HepG2 (cell line): ENCODE results near the gene VILL. TPM values are rescaled to one million over a fixed set of nuclear protein-coding genes. Genes with fewer than 3 reads are reported as not detected.

Source experiments
- ATAC-seq: fragments of 200-7000 bp; cut with Tn5 transposase; 3 replicates; pipeline ENCODE4 v1.9.1; 2020; ENCODE audit warnings: mild to moderate bottlenecking, moderate library complexity
- BruUV-seq: library from RNA; stranded (reverse); fragments of 400-500 nt; replicated peaks from 2 replicates; lab custom pipeline; 2021; lab: Mats Ljungman, UMichigan
- CTCF ChIA-PET: fragments of 300-600 bp; formaldehyde crosslinking; extraction: SDS; loops from one replicate; lab custom pipeline; 2021; ENCODE audit warnings: low total read pairs, inconsistent platforms, low intra/inter-chr PET ratio; lab: Yijun Ruan, JAX
- POLR2A ChIA-PET: fragments of 350-600 bp; sonication (Branson Sonifier 250); formaldehyde crosslinking; loops from one replicate; lab custom pipeline; 2020; ENCODE audit warnings: antibody characterized with exemption, inconsistent platforms; lab: Yijun Ruan, JAX
- DNase-seq: peaks from one replicate; pipeline ENCODE4 v3.0.0-alpha.2; 2015; ENCODE audit warnings: low spot score
- FAIRE-seq: peaks from 3 replicates; lab custom pipeline; 2011; peaks lifted over from hg19 to GRCh38; lab: Jason Lieb, UNC
- H2AFZ ChIP-seq: one replicate; pipeline ENCODE4 v1.6.1; 2011; ENCODE audit warnings: low read length, inconsistent platforms
- H3K27ac ChIP-seq: fragments of 300-600 bp; 3 replicates; pipeline ENCODE4 v1.8.0; 2011; ENCODE audit warnings: mixed run types, mild to moderate bottlenecking, mixed read lengths, low read length, inconsistent platforms; ENCODE audit not compliant: insufficient read depth; ENCODE audit errors: extremely low read length
- H3K27me3 ChIP-seq, 2 experiments: fragments of 200-600 bp in 1 of 2; 2 replicates in 1 of 2; 3 replicates in 1 of 2; pipeline versions ENCODE4 v1.6.0 to v1.8.0; 2011; ENCODE audit warnings: low read length in 2 of 2, mild to moderate bottlenecking in 2 of 2, moderate library complexity in 2 of 2, inconsistent platforms in 1 of 2; ENCODE audit not compliant: insufficient read depth in 2 of 2, control insufficient read depth in 1 of 2
- H3K36me3 ChIP-seq, 2 experiments: fragments of 200-600 bp in 1 of 2; replicated peaks in 1 of 2; 2 replicates in 1 of 2; 3 replicates in 1 of 2; pipeline versions ENCODE4 v1.5.1 to v1.8.0; 2011; ENCODE audit warnings: low read length in 2 of 2, inconsistent platforms in 1 of 2; ENCODE audit not compliant: insufficient read depth in 2 of 2, control insufficient read depth in 1 of 2
- H3K4me1 ChIP-seq: 2 replicates; pipeline ENCODE4 v1.5.1; 2012; ENCODE audit warnings: low read length, inconsistent platforms; ENCODE audit not compliant: insufficient read depth
- H3K4me2 ChIP-seq: 2 replicates; pipeline ENCODE4 v1.6.0; 2011; ENCODE audit warnings: low read depth, low read length, inconsistent platforms
- H3K4me3 ChIP-seq, 3 experiments: fragments of 200-600 bp in 1 of 3; sonication (generic), shearing (Covaris generic) in 1 of 3; replicated peaks in 1 of 3; 2 replicates each; pipeline ENCODE4 v1.5.1; 2011 to 2016; ENCODE audit warnings: low read length in 3 of 3, inconsistent platforms in 2 of 3, low read depth in 2 of 3, mild to moderate bottlenecking in 2 of 3, control low read depth in 1 of 3, mixed read lengths in 1 of 3; ENCODE audit not compliant: insufficient read depth in 1 of 3
- H3K79me2 ChIP-seq: one replicate; pipeline ENCODE4 v1.6.1; 2011; ENCODE audit warnings: low read length, inconsistent platforms; ENCODE audit not compliant: insufficient read depth
- H3K9ac ChIP-seq: 2 replicates; pipeline ENCODE4 v1.6.0; 2011; ENCODE audit warnings: mild to moderate bottlenecking, low read depth, low read length, inconsistent platforms; ENCODE audit not compliant: insufficient read depth
- H3K9me3 ChIP-seq: 2 replicates; pipeline ENCODE4 v1.5.1; 2012; ENCODE audit warnings: mild to moderate bottlenecking, low read length
- H4K20me1 ChIP-seq: 2 replicates; pipeline ENCODE4 v1.6.0; 2011; ENCODE audit warnings: inconsistent platforms, mild to moderate bottlenecking, low read length, moderate library complexity; ENCODE audit not compliant: insufficient read depth
- CAMTA2 ChIP-seq: sonication (generic); formaldehyde crosslinking; IDR thresholded peaks from 2 replicates; pipeline ENCODE4 v1.4.0; 2020; ENCODE audit warnings: mild to moderate bottlenecking, missing genetic modification reagents, borderline replicate concordance
- ETS1 ChIP-seq: sonication (generic); formaldehyde crosslinking; IDR thresholded peaks from 2 replicates; pipeline ENCODE4 v1.4.0; 2020; ENCODE audit warnings: missing genetic modification reagents
- HES4 ChIP-seq: sonication (generic); formaldehyde crosslinking; IDR thresholded peaks from 2 replicates; pipeline ENCODE4 v1.9.0; 2021; ENCODE audit warnings: mild to moderate bottlenecking, missing genetic modification reagents, borderline replicate concordance
- NFAT5 ChIP-seq: sonication (generic); formaldehyde crosslinking; IDR thresholded peaks from 2 replicates; pipeline ENCODE4 v1.4.0; 2020; ENCODE audit warnings: missing genetic modification reagents
- NR1H2 ChIP-seq: sonication (generic); formaldehyde crosslinking; IDR thresholded peaks from 2 replicates; pipeline ENCODE4 v1.8.1; 2022; ENCODE audit warnings: low read depth, missing genetic modification reagents, borderline replicate concordance
- NR2F1 ChIP-seq, 2 experiments: fragments of 450-650 bp in 1 of 2; formaldehyde crosslinking in 1 of 2; IDR thresholded peaks; 2 replicates each; pipeline versions ENCODE4 v1.5.0 to v1.6.1; 2016 to 2020; ENCODE audit warnings: mild to moderate bottlenecking in 1 of 2, missing compliant biosample characterization in 1 of 2, missing genetic modification reagents in 1 of 2, moderate library complexity in 1 of 2
- RFX3 ChIP-seq: IDR thresholded peaks from 2 replicates; pipeline ENCODE4 v1.6.1; 2016; ENCODE audit warnings: missing biosample characterization, missing genetic modification reagents
- SKIL ChIP-seq: sonication (generic); formaldehyde crosslinking; IDR thresholded peaks from 2 replicates; pipeline ENCODE4 v1.8.0; 2022; ENCODE audit warnings: missing genetic modification reagents, mild to moderate bottlenecking, moderate library complexity, borderline replicate concordance
- SOX13 ChIP-seq, 3 experiments: fragments of 450-650 bp in 1 of 3; sonication (generic) in 1 of 3; formaldehyde crosslinking in 1 of 3; IDR thresholded peaks in 2 of 3; conservative IDR thresholded peaks in 1 of 3; 2 replicates each; pipeline versions ENCODE4 v1.5.0 to v1.6.1; 2016 to 2020; ENCODE audit warnings: antibody characterized with exemption in 1 of 3, mild to moderate bottlenecking in 1 of 3, missing compliant biosample characterization in 1 of 3, missing genetic modification reagents in 1 of 3, moderate library complexity in 1 of 3
- SRSF1 ChIP-seq: fragments of 200-400 bp; formaldehyde crosslinking; optimal IDR thresholded peaks from 2 replicates; pipeline ENCODE3; 2017; ENCODE audit warnings: mild to moderate bottlenecking, low read depth, low read length, moderate library complexity
- SUZ12 ChIP-seq: fragments of 150-350 bp; IDR thresholded peaks from 2 replicates; pipeline ENCODE4 v1.6.1; 2014; ENCODE audit warnings: low read depth, low read length
- ZNF20 ChIP-seq: sonication (generic); formaldehyde crosslinking; IDR thresholded peaks from 2 replicates; pipeline ENCODE4 v1.4.0; 2020; ENCODE audit warnings: mild to moderate bottlenecking, moderate library complexity, missing genetic modification reagents
- ZNF460 ChIP-seq: sonication (generic); formaldehyde crosslinking; IDR thresholded peaks from 2 replicates; pipeline ENCODE4 v1.5.1; 2020; ENCODE audit warnings: missing genetic modification reagents, mild to moderate bottlenecking, borderline replicate concordance
- ZNF550 ChIP-seq: sonication (generic); formaldehyde crosslinking; IDR thresholded peaks from 2 replicates; pipeline ENCODE4 v1.4.0; 2020; ENCODE audit warnings: mild to moderate bottlenecking, missing genetic modification reagents, borderline replicate concordance
- WGBS: methylation state at CpG from one replicate; pipeline ENCODE4 v1.1.6; 2017; ENCODE audit warnings: low lambda C conversion rate; 5-methylcytosine and 5-hydroxymethylcytosine counted together
- in situ Hi-C: cut with HindIII; loops from 2 replicates; pipeline ENCODE4 v1.10.0; 2017; ENCODE audit warnings: low pct_unique_long_range_greater_than_20kb; ENCODE audit not compliant: extremely low pct_ligation_motif_present
- intact Hi-C: fragments of 100-400 bp; cut with micrococcal nuclease; formaldehyde crosslinking; loops from one replicate; pipeline ENCODE4 v1.10.0; 2022; ENCODE audit not compliant: unreplicated experiment
- polyA plus RNA-seq, 8 experiments: library from polyadenylated mRNA; depleted of rRNA in 3 of 8; stranded (reverse) in 7 of 8; unstranded in 1 of 8; fragments of >200 nt; fragmentation: Illumina TruSeq in 4 of 8; extraction: Trizol in 4 of 8; gene quantifications; 2 replicates each; pipeline versions ENCODE4 v1.2.1 to v1.2.3, GENCODE V29; 2011 to 2016; ENCODE audit warnings: low read depth in 4 of 8, missing spikeins in 1 of 8, mixed read lengths in 1 of 8; ENCODE audit not compliant: insufficient read depth in 1 of 8
- total RNA-seq, 5 experiments: library from RNA; depleted of rRNA; stranded (reverse); fragments of >200 nt; fragmentation: Illumina TruSeq; extraction: Trizol; gene quantifications; 2 replicates each; pipeline ENCODE4 v1.2.3, GENCODE V29; 2016; ENCODE audit warnings: low read depth in 1 of 5

The VILL gene
- total and polyA plus RNA-seq, 2 of the 13 experiments (the other 11 are each of a cell fraction or from before 2014, with no cell fraction given): 3.2 to 5.3 TPM

GRCh38 chr3:38026856-38027255 is 36.3 kb downstream of the VILL start:
- H3K4me1 ChIP-seq: peaks cover 51% of the 10 kb centered on the region
- no peak for FAIRE-seq
- no peak for TF ChIP-seq ETS1 (CRISPR knock-in tag)
- TF ChIP-seq NR1H2 (CRISPR knock-in tag): no peak
- TF ChIP-seq ZNF550 (CRISPR knock-in tag): no peak
- no peak for TF ChIP-seq ZNF460 (CRISPR knock-in tag)
- no peak for TF ChIP-seq CAMTA2
- TF ChIP-seq RFX3: no peak
- TF ChIP-seq SUZ12: no peak
- TF ChIP-seq SOX13 (IDR thresholded peaks at IDR 0.05): no peak
- TF ChIP-seq SOX13 (CRISPR knock-in tag; conservative IDR thresholded peaks at IDR 0.05 in 1 of 2, IDR thresholded peaks at IDR 0.05 in 1 of 2): no peak
- no peak for TF ChIP-seq HES4 (CRISPR knock-in tag)
- no peak for TF ChIP-seq ZNF20 (CRISPR knock-in tag)
- TF ChIP-seq SKIL (CRISPR knock-in tag): no peak
- TF ChIP-seq NFAT5 (CRISPR knock-in tag): no peak
- TF ChIP-seq NR2F1 (CRISPR knock-in tag; IDR thresholded peaks at IDR 0.05): no peak
- no peak for TF ChIP-seq SRSF1
- no peaks in the 10 kb centered on the region for H3K9me3 ChIP-seq
- CTCF ChIA-PET: no interaction called here
- H3K9ac ChIP-seq: no peak overlapping the region
- no peaks in the 10 kb centered on the region for H3K36me3 ChIP-seq
- H3K79me2 ChIP-seq: no peaks in the 10 kb centered on the region
- POLR2A ChIA-PET: no interaction called here
- ATAC-seq: no peak
- in situ Hi-C loops: no loop called here
- WGBS: 59% methylated on average over 4 of the region's 4 CpGs
- BruUV-seq: no TSS peak
- no peaks in the 10 kb centered on the region for H4K20me1 ChIP-seq
- no peak overlapping the region for H3K4me2 ChIP-seq
- no peak overlapping the region for H3K27ac ChIP-seq
- intact Hi-C loops: no loop called here
- peaks cover 13 to 27% of the 10 kb centered on the region in 2 experiments; a peak in 4 of 5 replicates for H3K27me3 ChIP-seq
- no peak overlapping the region for H3K4me3 ChIP-seq
- DNase-seq: no peak
- H2AFZ ChIP-seq: no peak overlapping the region
